Endodermal cell (in vitro differentiated cells): ENCODE results near the gene ZNF81. TPM values are rescaled to one million over a fixed set of nuclear protein-coding genes. Genes with fewer than 3 reads are reported as not detected.

Experiments
- DNase-seq: peaks from one replicate; pipeline ENCODE4 v3.0.0-alpha.2; 2017
- H3K27ac ChIP-seq: 2 replicates; pipeline ENCODE4 v1.5.1; 2013; ENCODE audit warnings: mild to moderate bottlenecking, low read depth, low read length, moderate library complexity
- H3K27me3 ChIP-seq: 2 replicates; pipeline ENCODE4 v1.6.1; 2013; ENCODE audit warnings: mild to moderate bottlenecking, low read length, moderate library complexity; ENCODE audit not compliant: insufficient read depth, control insufficient read depth, poor library complexity, severe bottlenecking
- H3K36me3 ChIP-seq: 2 replicates; pipeline ENCODE4 v1.7.0; 2013; ENCODE audit warnings: mild to moderate bottlenecking, low read length, moderate library complexity; ENCODE audit not compliant: control insufficient read depth, insufficient read depth
- H3K4me1 ChIP-seq: one replicate; pipeline ENCODE4 v1.7.0; 2013; ENCODE audit warnings: low read length; ENCODE audit not compliant: control insufficient read depth, insufficient read depth
- H3K4me3 ChIP-seq: 2 replicates; pipeline ENCODE4 v1.5.1; 2013; ENCODE audit warnings: mild to moderate bottlenecking, low read length, moderate library complexity
- H3K9ac ChIP-seq: 2 replicates; pipeline ENCODE4 v1.6.1; 2013; ENCODE audit warnings: mild to moderate bottlenecking, low read length, moderate library complexity; ENCODE audit not compliant: poor library complexity, severe bottlenecking; ENCODE audit errors: extremely low read depth
- H3K9me3 ChIP-seq: 2 replicates; pipeline ENCODE4 v1.6.1; 2013; ENCODE audit warnings: mild to moderate bottlenecking, low read length, moderate library complexity; ENCODE audit not compliant: control insufficient read depth
- H3K27ac Mint-ChIP-seq: 2 replicates; pipeline ENCODE4 v1.8.0; 2020; ENCODE audit warnings: mixed read lengths
- H3K27me3 Mint-ChIP-seq: 2 replicates; pipeline ENCODE4 v1.8.0; 2021; ENCODE audit warnings: mild to moderate bottlenecking, mixed read lengths; ENCODE audit not compliant: insufficient read depth
- H3K36me3 Mint-ChIP-seq: 2 replicates; pipeline ENCODE4 v1.8.0; 2020; ENCODE audit warnings: low read depth, mixed read lengths
- H3K4me1 Mint-ChIP-seq: 2 replicates; pipeline ENCODE4 v1.8.0; 2020; ENCODE audit warnings: mixed read lengths
- H3K4me3 Mint-ChIP-seq: 2 replicates; pipeline ENCODE4 v1.8.0; 2020; ENCODE audit warnings: mild to moderate bottlenecking, moderate library complexity, mixed read lengths
- H3K9me3 Mint-ChIP-seq: 2 replicates; pipeline ENCODE4 v1.8.0; 2020; ENCODE audit warnings: mild to moderate bottlenecking, mixed read lengths
- CTCF ChIP-seq: fragments of 200-600 bp; sonication (generic); conservative IDR thresholded peaks from 2 replicates; pipeline ENCODE4 v1.5.0; 2021; ENCODE audit warnings: antibody characterized with exemption, mild to moderate bottlenecking
- WGBS, 2 experiments: methylation state at CpG; one replicate each; pipeline versions ENCODE4 v1.1.5 to v1.1.7; 2013; ENCODE audit warnings: missing lambda C conversion rate in 2 of 2, mixed read lengths in 1 of 2; ENCODE audit not compliant: insufficient coverage in 1 of 2, insufficient read length in 1 of 2; 5-methylcytosine and 5-hydroxymethylcytosine counted together
- total RNA-seq, 2 donors: library from RNA; stranded (reverse); fragmentation: NEBNext Ultra II Directional in 1 of 2; extraction: Animal tissue kit (Norgen Biotek cat#: 25700) in 1 of 2; gene quantifications; 2 replicates in 1 of 2; 3 replicates in 1 of 2; pipeline ENCODE4 v1.2.1, GENCODE V29; 2021

ZNF81 gene
- total RNA-seq, 2 donors from 2014 or later = 9.8 to 12.6 TPM

GRCh38 chrX:47817421-47817820 is 19.3 kb upstream of the ZNF81 start:
- H3K27me3 Mint-ChIP-seq = no peaks in the 10 kb centered on the region
- Histone ChIP-seq H3K27ac (no peak overlapping the region), H3K27me3 (no peaks in the 10 kb centered on the region), H3K36me3 (no peaks in the 10 kb centered on the region), H3K4me3 (no peak overlapping the region), H3K9me3 (peaks cover 28% of the 10 kb centered on the region), H3K4me1 (peaks cover 4% of the 10 kb centered on the region), H3K9ac (no peak overlapping the region)
- H3K9me3 Mint-ChIP-seq = peaks cover 64% of the 10 kb centered on the region
- no peak for TF ChIP-seq CTCF
- 75% methylated on average over 1 of the region's 1 CpG; no CpG with 5 or more reads in 1 of the 2 experiments for WGBS, 2 experiments
- DNase-seq = no peak
- H3K27ac Mint-ChIP-seq = no peak overlapping the region
- peaks cover 6% of the 10 kb centered on the region for H3K4me1 Mint-ChIP-seq
- H3K36me3 Mint-ChIP-seq = peaks cover 6% of the 10 kb centered on the region
- no peak overlapping the region for H3K4me3 Mint-ChIP-seq

- no peak overlapping the region for H3K27ac ChIP-seq
- H3K4me1 Mint-ChIP-seq = peaks cover 9% of the 10 kb centered on the region
- DNase-seq = no peak
- H3K4me3 Mint-ChIP-seq = no peak overlapping the region
- H3K4me3 ChIP-seq = peak overlapping the region; percentile 65
- H3K9me3 Mint-ChIP-seq = peaks cover 64% of the 10 kb centered on the region
- H3K27me3 Mint-ChIP-seq = no peaks in the 10 kb centered on the region
- no peaks in the 10 kb centered on the region for H3K36me3 ChIP-seq
- H3K27ac Mint-ChIP-seq = no peak overlapping the region
- no peaks in the 10 kb centered on the region for H3K27me3 ChIP-seq
- TF ChIP-seq CTCF = no peak
- H3K4me1 ChIP-seq = peaks cover 4% of the 10 kb centered on the region
- peaks cover 28% of the 10 kb centered on the region for H3K9me3 ChIP-seq
- peaks cover 6% of the 10 kb centered on the region for H3K36me3 Mint-ChIP-seq
- WGBS, 2 experiments = 80% methylated on average over 1 of the region's 1 CpG; no CpG with 5 or more reads in 1 of the 2 experiments
- H3K9ac ChIP-seq = no peak overlapping the region
Measured at GRCh38 chrX:47817897-47818296, 18.8 kb upstream of the ZNF81 start.

- WGBS, 2 experiments = 100% methylated on average over 1 of the region's 1 CpG; no CpG with 5 or more reads in 1 of the 2 experiments
- no peak for TF ChIP-seq CTCF
- DNase-seq = no peak
- H3K4me3 Mint-ChIP-seq = no peak overlapping the region
- H3K36me3 Mint-ChIP-seq = no peaks in the 10 kb centered on the region
- H3K4me1 Mint-ChIP-seq = no peaks in the 10 kb centered on the region
- H3K9me3 Mint-ChIP-seq = peaks cover 35% of the 10 kb centered on the region
- no peaks in the 10 kb centered on the region for H3K27me3 Mint-ChIP-seq
- H3K27ac Mint-ChIP-seq = no peak overlapping the region
- Histone ChIP-seq H3K27ac (no peak overlapping the region), H3K9ac (no peak overlapping the region), H3K9me3 (no peaks in the 10 kb centered on the region), H3K36me3 (no peaks in the 10 kb centered on the region), H3K4me3 (no peak overlapping the region), H3K4me1 (no peaks in the 10 kb centered on the region), H3K27me3 (no peaks in the 10 kb centered on the region)
Measured at GRCh38 chrX:47828984-47829383, 7.7 kb upstream of the ZNF81 start.
